Activated CD8-positive, alpha-beta memory T cell treated with anti-CD3 and anti-CD28 coated beads for 24 hours (primary cell): Measurements from ENCODE around the gene PPP1R15B.

Source experiments
- DNase-seq: peaks from one replicate; pipeline ENCODE4 v3.0.0-alpha.2; 2020

Gene PPP1R15B

GRCh38 chr1:204443260-204443619 is 31.6 kb upstream of the PPP1R15B start:
- DNase-seq, result no peak

DNA sequence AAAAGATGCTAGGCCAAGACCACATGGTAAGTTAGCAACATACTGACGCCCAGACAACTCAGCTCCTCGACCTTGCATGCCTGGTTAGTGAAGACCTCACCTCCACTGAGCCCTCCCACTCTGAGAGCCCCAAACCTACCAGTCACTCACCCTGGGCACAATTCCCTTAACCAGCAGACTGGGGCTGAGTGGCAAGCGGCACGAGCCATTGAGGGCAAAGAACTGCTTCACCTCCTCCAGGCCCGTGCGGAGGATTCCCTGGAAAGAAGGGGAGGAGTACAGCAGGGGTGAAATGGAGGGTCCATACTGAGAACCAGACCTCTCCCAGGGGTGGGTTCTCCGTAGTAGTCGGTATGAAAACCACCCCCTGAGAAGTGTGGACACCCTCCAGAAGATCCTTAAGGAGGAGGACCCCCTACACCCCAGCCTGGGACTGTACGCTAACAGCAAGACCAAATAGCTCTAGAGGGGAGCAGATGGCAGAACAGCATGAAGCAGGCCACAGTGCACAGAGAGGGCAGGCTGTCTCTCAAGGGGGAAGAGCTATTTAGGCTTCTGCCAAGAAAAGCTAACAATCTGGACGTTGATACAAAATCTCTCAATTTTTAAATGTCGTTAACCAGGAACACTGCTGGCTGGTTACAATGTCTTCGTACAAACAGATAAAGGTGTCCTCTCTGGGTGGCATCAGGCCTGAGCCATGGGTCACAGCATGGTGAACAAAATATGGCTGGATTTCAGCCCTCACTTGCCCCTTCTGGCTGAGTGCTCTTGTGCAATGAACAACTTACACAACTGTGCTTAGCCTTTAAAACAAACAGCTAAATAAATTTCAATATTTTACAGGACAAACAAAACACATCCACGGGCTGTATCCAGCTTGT is 31.0 kb upstream of the PPP1R15B start:
- no peak for DNase-seq

GRCh38 chr1:204441558-204441957 is 29.9 kb upstream of the PPP1R15B start:
- no peak for DNase-seq

DNA sequence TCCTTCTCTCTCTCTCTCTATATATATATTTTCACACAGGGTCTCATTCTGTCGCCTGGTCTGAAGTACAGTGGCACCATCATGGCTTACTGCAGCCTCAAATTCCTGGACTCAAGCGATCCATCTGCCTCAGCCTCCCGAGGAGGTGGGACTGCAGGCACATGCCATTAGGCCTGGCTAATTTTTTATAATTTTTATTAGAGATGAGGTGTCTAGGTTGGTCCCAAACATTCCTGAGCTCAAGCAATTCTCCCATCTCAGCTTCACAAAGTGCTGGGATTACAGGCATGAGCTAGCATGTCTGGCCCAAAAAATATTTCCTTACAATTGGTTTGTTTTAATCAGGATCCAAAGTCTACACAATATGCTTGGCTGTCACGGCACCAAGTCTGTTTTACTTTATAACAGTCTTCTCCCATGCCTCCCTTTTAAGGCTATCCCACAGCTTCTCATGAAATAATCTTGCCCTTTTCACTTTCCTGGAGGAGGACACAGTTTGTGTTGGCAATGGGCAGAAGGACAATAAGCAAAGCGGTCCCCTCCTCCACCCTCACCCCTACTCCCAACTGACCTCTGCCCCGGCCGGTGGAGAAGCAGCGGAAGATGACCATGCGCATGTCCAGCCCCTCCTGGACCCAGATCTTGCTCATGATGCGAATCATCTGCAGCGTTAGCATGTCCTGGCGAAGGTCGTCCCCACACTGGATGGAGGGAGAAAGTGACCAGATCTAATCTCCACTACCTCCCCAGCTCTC is 28.2 kb upstream of the PPP1R15B start:
- no peak for DNase-seq

- no peak for DNase-seq
Measured at GRCh38 chr1:204438628-204439027, 27.0 kb upstream of the PPP1R15B start.

DNA sequence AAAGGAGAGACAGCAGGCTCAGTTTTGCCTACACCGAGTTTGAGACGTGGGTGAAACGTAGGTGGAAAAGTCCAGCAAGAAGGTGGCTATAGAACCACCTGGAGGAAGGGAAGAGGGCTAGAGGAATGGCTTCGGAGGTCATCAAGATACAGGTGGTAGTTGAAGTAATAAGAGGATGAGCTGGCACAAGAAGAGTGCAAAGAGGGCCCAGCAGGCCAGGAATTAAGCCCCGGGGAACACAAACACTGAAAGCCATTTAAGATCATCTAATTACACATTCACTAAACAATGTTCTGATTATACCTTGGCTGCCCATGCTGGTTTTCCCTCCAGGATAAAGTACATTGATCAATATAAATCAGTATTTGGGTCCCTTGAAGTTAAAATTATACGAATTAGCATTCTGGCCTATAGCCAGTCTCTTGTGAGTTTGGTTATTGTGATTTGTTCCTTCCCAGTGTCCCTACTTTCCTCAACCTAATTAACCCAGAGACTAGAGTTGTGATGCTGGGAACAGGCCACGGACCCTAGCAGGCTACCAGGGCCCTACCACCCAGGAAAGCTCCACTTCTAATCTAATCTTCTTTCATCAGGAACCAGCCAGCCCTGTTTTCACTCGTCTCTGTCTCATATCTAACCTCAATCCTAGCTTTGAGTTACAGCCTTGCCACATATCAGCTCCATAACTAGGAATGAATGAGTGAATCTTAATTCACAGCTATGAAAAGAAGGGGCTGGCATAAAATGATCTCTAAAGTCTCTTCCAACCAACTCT is 26.4 kb upstream of the PPP1R15B start:
- no peak for DNase-seq

- no peak for DNase-seq
Measured at GRCh38 chr1:204435872-204436271, 24.3 kb upstream of the PPP1R15B start.

DNA sequence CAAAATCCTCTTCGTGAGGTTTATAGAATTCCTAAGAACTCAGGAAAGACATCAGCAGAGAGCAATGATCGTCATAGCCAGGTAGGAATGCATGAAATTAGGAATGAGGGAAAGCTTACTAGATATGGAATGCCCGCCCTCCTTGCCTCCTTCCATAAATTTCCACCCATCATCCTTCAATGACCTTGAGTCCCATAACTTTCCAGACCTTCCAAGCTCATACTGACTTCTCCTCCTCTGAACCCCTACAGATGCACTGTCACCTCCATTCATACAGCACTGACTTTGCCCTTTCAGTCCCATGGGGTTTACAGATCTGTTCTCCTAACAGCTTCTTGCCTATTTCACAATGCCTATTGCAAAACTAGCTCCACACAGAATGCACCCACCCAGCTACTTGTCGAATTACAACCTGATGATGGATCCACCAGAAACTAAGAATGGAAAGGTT is 23.8 kb upstream of the PPP1R15B start:
- DNase-seq, result no peak

DNA sequence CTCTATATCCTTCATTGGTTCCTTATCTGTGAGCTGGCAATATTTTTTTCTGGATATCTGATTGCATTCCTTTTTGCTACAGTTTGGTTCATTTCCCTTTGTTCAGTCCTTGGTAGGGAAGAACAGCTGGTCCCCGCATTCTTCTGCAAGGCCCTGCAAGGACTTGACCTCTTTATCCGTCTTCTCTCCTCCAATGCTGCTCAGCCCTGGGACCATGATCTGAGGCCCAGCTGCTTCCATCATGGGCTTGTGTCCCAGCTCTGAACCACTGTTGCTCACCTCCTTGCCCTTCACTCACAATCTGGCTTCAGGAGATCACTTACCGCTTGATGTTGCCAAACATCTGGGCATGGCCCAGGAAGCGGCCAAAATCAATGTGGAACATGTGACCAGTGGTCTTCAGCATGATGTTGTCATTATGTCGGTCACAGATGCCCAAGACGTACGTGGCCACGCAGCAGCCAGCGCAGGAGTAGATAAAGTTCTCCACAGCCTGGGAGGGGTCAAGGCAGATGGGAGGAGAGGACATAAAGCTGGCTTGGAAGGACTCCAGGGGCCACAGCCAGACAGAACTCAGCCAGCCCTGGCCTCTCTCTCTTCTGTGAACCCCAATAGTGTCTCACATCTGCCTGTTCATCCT is 22.6 kb upstream of the PPP1R15B start:
- no peak for DNase-seq

- DNase-seq, result no peak
Measured at GRCh38 chr1:204432708-204433107, 21.1 kb upstream of the PPP1R15B start.

DNA sequence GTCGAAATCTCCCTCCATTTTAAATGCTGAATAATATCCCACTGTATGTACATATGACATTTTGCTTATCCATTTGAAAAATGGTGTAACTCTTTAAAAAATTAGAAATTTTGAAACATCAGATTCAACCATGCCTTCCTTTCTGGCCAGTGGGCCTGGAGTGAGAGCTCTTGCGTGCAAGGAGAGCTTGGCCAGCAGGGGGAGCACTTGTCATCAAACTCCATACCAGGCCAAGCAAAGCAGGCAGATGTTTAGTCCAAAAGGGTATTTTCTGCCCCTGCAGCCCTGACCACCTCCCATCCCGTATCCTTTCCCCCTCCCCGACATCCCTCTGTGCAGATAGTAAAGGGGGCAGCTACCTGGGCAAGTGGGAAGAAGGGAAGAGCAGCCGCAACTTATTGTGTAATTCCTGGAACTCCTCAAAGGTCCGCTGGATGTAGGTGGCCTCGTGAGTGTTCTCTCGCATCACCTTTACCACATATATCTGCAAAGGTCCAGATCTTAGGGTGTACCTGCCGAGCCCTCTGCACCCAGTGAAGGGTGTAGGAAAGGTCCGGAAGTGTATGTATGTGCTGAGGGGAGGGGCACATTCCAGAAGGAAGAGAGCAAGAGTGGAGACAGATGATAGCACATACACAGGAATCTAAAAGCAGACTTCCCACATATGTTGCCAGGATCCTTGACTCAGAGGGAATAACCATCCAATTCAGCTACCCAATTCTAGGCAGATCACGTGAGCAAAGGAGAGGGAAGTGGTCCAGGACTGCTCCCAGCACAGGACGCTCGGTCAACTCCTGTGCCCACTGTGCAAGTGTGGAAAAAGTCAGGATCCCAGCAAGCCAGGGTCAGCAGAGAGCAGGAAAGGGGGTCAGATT is 19.9 kb upstream of the PPP1R15B start:
- peak; percentile 90 for DNase-seq

GRCh38 chr1:204429746-204430145 is 18.1 kb upstream of the PPP1R15B start:
- no peak for DNase-seq

GRCh38 chr1:204426971-204427701 is 15.5 kb upstream of the PPP1R15B start:
- peak; percentile 11 for DNase-seq

GRCh38 chr1:204426474-204426873 is 14.9 kb upstream of the PPP1R15B start:
- no peak for DNase-seq

- peak; percentile 7 for DNase-seq
Measured at GRCh38 chr1:204426035-204426436, 14.4 kb upstream of the PPP1R15B start.

GRCh38 chr1:204424621-204425020 is 13.0 kb upstream of the PPP1R15B start:
- DNase-seq, result peak; percentile 38

DNA sequence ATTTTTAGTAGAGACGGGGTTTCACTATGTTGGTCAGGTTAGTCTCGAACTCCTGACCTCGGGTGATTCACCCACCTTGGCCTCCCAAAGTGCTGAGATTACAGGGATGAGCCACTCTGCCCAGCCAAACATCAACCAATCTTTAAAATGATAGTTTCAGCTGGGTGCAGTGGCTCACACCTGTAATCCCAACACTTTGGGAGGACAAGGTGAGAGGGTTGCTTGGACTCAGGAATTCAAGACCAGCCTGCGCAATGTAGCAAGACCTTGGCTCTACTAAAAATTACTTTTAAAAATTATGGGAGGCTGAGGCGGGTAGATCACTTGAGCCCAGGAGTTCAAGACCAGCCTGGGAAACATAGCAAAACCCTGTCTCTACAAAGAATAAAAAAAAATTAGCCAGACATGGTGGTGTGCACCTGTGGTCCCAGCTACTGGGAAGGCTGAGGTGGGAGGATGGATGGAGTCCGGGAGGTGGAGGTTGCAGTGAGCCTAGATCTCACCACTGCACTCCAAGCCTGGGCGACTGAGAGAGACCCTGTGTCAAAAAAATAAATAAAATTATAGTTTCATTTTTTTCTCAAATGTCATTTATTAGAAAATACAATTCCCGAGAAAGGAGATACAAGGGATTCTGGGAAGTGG is 10.6 kb upstream of the PPP1R15B start:
- peak; percentile 40 for DNase-seq

- peak; percentile 9 for DNase-seq
Measured at GRCh38 chr1:204421441-204421840, 9.8 kb upstream of the PPP1R15B start.

DNA sequence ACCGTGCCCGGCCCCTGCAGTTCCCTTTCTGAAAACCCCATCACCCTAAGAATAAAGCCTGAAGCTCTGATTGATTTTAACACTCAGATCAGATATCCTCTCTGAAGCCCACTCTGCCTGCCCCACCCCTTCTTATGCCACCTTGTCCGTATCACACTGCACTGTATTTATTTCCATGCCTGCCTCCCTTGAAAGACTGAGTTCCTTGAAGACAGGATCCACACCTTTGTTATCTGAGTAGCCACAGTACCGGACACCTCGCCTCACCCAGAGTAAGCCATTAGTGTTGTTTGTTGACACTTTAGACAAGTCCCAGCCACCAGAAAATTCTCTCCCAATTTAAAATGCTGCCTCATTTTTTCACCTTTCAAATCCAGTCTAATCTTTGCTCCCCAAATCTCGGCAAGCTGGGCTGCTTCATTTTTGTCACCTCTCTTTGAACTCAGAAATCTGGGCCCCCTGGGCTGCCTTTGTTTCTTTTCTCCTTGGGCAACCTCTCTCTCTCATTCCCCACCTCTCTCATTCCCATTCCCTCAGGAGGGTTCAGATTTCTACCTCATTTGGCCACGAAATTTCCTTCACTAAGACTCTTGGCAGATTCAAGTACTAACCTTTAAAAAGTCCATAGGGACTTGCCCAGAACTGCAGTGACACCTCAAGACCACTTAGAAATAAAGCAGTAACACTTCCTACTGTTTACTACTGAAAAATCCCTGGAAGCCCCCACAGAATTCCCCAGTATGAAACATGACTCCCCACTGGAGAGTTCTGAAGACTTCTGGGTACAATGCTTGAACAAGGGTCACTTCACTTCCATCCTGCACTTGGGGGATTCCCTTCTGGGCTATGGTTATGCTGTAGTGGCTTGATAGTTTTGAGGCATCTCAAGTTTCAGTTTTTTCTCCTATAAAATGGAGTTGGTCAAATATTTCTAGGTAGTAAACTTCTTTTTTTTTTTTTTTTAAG is 8.7 kb upstream of the PPP1R15B start:
- peak; percentile 37 for DNase-seq
